IMR-90 (cell line): ENCODE data around the gene WDR17.

Experiments
- BHLHE40 ChIP-seq: fragments of 150-350 bp; IDR thresholded peaks from 2 replicates; pipeline ENCODE4 v1.6.1; 2016; ENCODE audit warnings: mild to moderate bottlenecking, low read depth, low read length
- CEBPB ChIP-seq: IDR thresholded peaks from 2 replicates; pipeline ENCODE4 v1.6.1; 2012; ENCODE audit warnings: low read depth, low read length, improper control_type of control experiment
- CHD1 ChIP-seq: IDR thresholded peaks from 2 replicates; pipeline ENCODE4 v1.6.1; 2012; ENCODE audit warnings: low read depth, low read length, improper control_type of control experiment
- CTCF ChIP-seq: conservative IDR thresholded peaks from 2 replicates; pipeline ENCODE4 v1.5.1; 2012; ENCODE audit warnings: mild to moderate bottlenecking, low read depth, low read length, improper control_type of control experiment
- FOS ChIP-seq: fragments of 150-350 bp; IDR thresholded peaks from 2 replicates; pipeline ENCODE4 v1.6.1; 2016; ENCODE audit warnings: low read depth, low read length
- MAFK ChIP-seq: IDR thresholded peaks from 2 replicates; pipeline ENCODE4 v1.6.1; 2012; ENCODE audit warnings: low read depth, low read length, improper control_type of control experiment
- MAZ ChIP-seq: IDR thresholded peaks from 2 replicates; pipeline ENCODE4 v1.6.1; 2012; ENCODE audit warnings: low read depth, mild to moderate bottlenecking, low read length, improper control_type of control experiment, moderate library complexity, borderline replicate concordance
- MXI1 ChIP-seq: IDR thresholded peaks from 2 replicates; pipeline ENCODE4 v1.6.1; 2012; ENCODE audit warnings: low read depth, mild to moderate bottlenecking, low read length, moderate library complexity, borderline replicate concordance
- POLR2A ChIP-seq: IDR thresholded peaks from 2 replicates; pipeline ENCODE4 v1.6.1; 2012; ENCODE audit warnings: mild to moderate bottlenecking, low read depth, low read length
- RAD21 ChIP-seq: IDR thresholded peaks from 2 replicates; pipeline ENCODE4 v1.6.1; 2012; ENCODE audit warnings: low read length, improper control_type of control experiment
- RCOR1 ChIP-seq: IDR thresholded peaks from 2 replicates; pipeline ENCODE4 v1.6.1; 2012; ENCODE audit warnings: mild to moderate bottlenecking, low read length, improper control_type of control experiment; ENCODE audit not compliant: insufficient replicate concordance
- RFX5 ChIP-seq: IDR thresholded peaks from 2 replicates; pipeline ENCODE4 v1.8.0; 2012; ENCODE audit warnings: low read depth, mild to moderate bottlenecking, low read length, moderate library complexity
- SMC3 ChIP-seq: fragments of 150-350 bp; IDR thresholded peaks from 2 replicates; pipeline ENCODE4 v1.6.1; 2016; ENCODE audit warnings: low read depth, mild to moderate bottlenecking, antibody characterized with exemption, low read length, moderate library complexity
- USF2 ChIP-seq: fragments of 150-350 bp; IDR thresholded peaks from 2 replicates; pipeline ENCODE4 v1.6.1; 2017; ENCODE audit warnings: mild to moderate bottlenecking, antibody characterized with exemption, low read length, low read depth

- TF ChIP-seq CTCF, result no peak
- TF ChIP-seq RFX5, result no peak
- TF ChIP-seq CHD1, result no peak
- no peak for TF ChIP-seq CEBPB
- TF ChIP-seq POLR2A, result no peak
- TF ChIP-seq SMC3, result no peak
- no peak for TF ChIP-seq MXI1
- TF ChIP-seq RAD21, result no peak
- 0 out of 2 replicates have a peak, but pooled peaks have one; percentile 44 for TF ChIP-seq FOS
- peak; percentile 63 for TF ChIP-seq BHLHE40
- TF ChIP-seq RCOR1, result no peak
- no peak for TF ChIP-seq USF2
- no peak for TF ChIP-seq MAFK
- TF ChIP-seq MAZ, result no peak
These were observed 127.5 kb downstream of the WDR17 start for GRCh38 chr4:176193126-176193525.
